ENCODE measurements around the gene SLC66A2.

SLC66A2 gene

GRCh38 chr18:79950515-79951341, 725 bp downstream of the SLC66A2 start:
- no peak for DNase-seq (ENCODE audit: low spot score)

GRCh38 chr18:79949697-79950487, 1.6 kb downstream of the SLC66A2 start:
- DNase-seq (ENCODE audit: low spot score): no peak

- DNase-seq (ENCODE audit: low spot score): no peak
Observed at GRCh38 chr18:79948719-79949411, 2.6 kb downstream of the SLC66A2 start.

- DNase-seq (ENCODE audit: low spot score): no peak
Observed at GRCh38 chr18:79947881-79948610, 3.4 kb downstream of the SLC66A2 start.

- DNase-seq (ENCODE audit: low spot score): no peak
Observed at GRCh38 chr18:79947054-79947755, 4.2 kb downstream of the SLC66A2 start.

GRCh38 chr18:79945118-79946042, 6.1 kb downstream of the SLC66A2 start:
- no peak for DNase-seq (ENCODE audit: low spot score)

- DNase-seq (ENCODE audit: low spot score): no peak
Observed at GRCh38 chr18:79944746-79945117, 6.7 kb downstream of the SLC66A2 start.

GRCh38 chr18:79944126-79944731, 7.2 kb downstream of the SLC66A2 start:
- peak; percentile 42 for DNase-seq (ENCODE audit: low spot score)

- DNase-seq (ENCODE audit: low spot score): no peak
Observed at GRCh38 chr18:79943608-79944125, 7.8 kb downstream of the SLC66A2 start.

GRCh38 chr18:79942786-79943607, 8.5 kb downstream of the SLC66A2 start:
- no peak for DNase-seq (ENCODE audit: low spot score)

- no peak for DNase-seq (ENCODE audit: low spot score)
Observed at GRCh38 chr18:79942211-79942610, 9.2 kb downstream of the SLC66A2 start.

- no peak for DNase-seq (ENCODE audit: low spot score)
Observed at GRCh38 chr18:79941473-79942119, 9.9 kb downstream of the SLC66A2 start.

GRCh38 chr18:79940814-79941472, 10.5 kb downstream of the SLC66A2 start:
- no peak for DNase-seq (ENCODE audit: low spot score)

GRCh38 chr18:79940126-79940813, 11.2 kb downstream of the SLC66A2 start:
- DNase-seq (ENCODE audit: low spot score): no peak

- no peak for DNase-seq (ENCODE audit: low spot score)
Observed at GRCh38 chr18:79939096-79939495, 12.4 kb downstream of the SLC66A2 start.

GRCh38 chr18:79938196-79938595, 13.3 kb downstream of the SLC66A2 start:
- DNase-seq (ENCODE audit: low spot score): no peak

Measured in activated CD4-positive, alpha-beta T cell treated with anti-CD3 and anti-CD28 coated beads, Interleukin-2, Interleukin-4, amounts not matched to agents 100 ng/mL and 50 ng/mL, durations not matched to agents 16 hours and 8 hours (primary cell).